Skin of body (tissue), 2 donors: ENCODE measurements around the gene PIGB. TPM values are rescaled to one million over a fixed set of nuclear protein-coding genes. Genes with fewer than 3 reads are reported as not detected.
"Not testable (repeated sequence)": the region's sequence is repeated elsewhere in the genome, so short reads cannot be mapped to it uniquely, and the experiment has no call there.

ENCODE experiments used
- DNase-seq: peaks from one replicate; lab custom pipeline; 2025; lab: John Stamatoyannopoulos, UW
- total RNA-seq: library from RNA; depleted of rRNA; stranded (reverse); fragments of >200 nt; gene quantifications from one replicate; pipeline ENCODE4 v1.2.3, GENCODE V29; 2014

The PIGB gene
- total RNA-seq, 1 donor from 2014 or later, result 8.4 TPM

- no peak for DNase-seq
These were observed 60.1 kb downstream of the PIGB start for GRCh38 chr15:55379095-55379494.

GRCh38 chr15:55381595-55381994 lies 62.6 kb downstream of the PIGB start:
- no peak for DNase-seq

GRCh38 chr15:55383687-55384086 lies 64.7 kb downstream of the PIGB start:
- no peak for DNase-seq

GRCh38 chr15:55387027-55387426 lies 68.0 kb downstream of the PIGB start:
- no peak for DNase-seq

- no peak for DNase-seq
These were observed 70.2 kb downstream of the PIGB start for GRCh38 chr15:55389264-55389607.

GRCh38 chr15:55394694-55395093 lies 75.7 kb downstream of the PIGB start:
- no peak for DNase-seq

- DNase-seq, result no peak
These were observed 79.2 kb downstream of the PIGB start for GRCh38 chr15:55398243-55398642.

DNA sequence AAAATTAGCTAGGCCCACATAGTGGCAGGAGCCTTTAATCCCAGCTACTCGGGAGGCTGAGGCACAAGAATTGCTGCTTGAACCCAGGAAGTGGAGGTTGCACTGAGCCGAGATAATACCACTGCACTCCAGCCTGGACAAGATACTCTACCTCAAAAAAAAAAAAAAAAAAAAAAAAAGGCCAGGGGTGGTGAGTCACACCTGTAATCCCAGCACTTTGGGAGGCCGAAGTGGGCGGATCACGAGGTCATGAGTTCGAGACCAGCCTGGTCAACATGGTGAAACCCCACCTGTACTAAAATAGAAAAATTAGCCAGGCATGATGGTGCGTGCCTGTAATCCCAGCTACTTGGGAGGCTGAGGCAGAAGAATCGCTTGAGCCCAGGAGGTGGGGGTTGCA lies 81.0 kb downstream of the PIGB start:
- DNase-seq, result not testable (repeated sequence)

GRCh38 chr15:55401786-55402246 lies 82.8 kb downstream of the PIGB start:
- DNase-seq, result no peak

GRCh38 chr15:55402707-55403106 lies 83.7 kb downstream of the PIGB start:
- no peak for DNase-seq

- no peak for DNase-seq
These were observed 84.5 kb downstream of the PIGB start for GRCh38 chr15:55403531-55403930.

Other genes starting within 250 kb of the PIGB start
- gene RSL24D1, start 122.3 kb upstream of the PIGB start, total RNA-seq, result 82.2 TPM
- gene RAB27A, start 29.4 kb upstream of the PIGB start, total RNA-seq, result 14.0 TPM
- gene PIGBOS1, start 99 bp upstream of the PIGB start, total RNA-seq, result 8.0 TPM
- 26.9 TPM for gene CCPG1, start 89.1 kb downstream of the PIGB start, total RNA-seq
- gene PIERCE2, start 89.3 kb downstream of the PIGB start, total RNA-seq, result 1.5 TPM
- gene DNAAF4, start 189.0 kb downstream of the PIGB start, total RNA-seq, result 2.4 TPM